Natural killer cell (primary cell): Measurements from ENCODE around the gene SNAPC1. TPM values are rescaled to one million over a fixed set of nuclear protein-coding genes. Genes with fewer than 3 reads are reported as not detected.

Experiments used
- ATAC-seq, 3 donors: fragments of 150-1000 bp in 2 of 3; fragments of 200-7000 bp in 1 of 3; cut with Tn5 transposase; 1 replicate in 1 of 3; 2 replicates in 2 of 3; pipeline ENCODE4 v1.10.0; 2021; ENCODE audit warnings: mild to moderate bottlenecking in 2 of 3, moderate library complexity in 2 of 3
- DNase-seq, 2 donors: peaks; one replicate each; pipeline versions ENCODE4 v3.0.0 to v3.0.0-alpha.2; 2013 to 2021; ENCODE audit warnings: mixed read lengths in 1 of 2
- H3K27ac ChIP-seq: one replicate; pipeline ENCODE4 v1.5.1; 2013; ENCODE audit warnings: mild to moderate bottlenecking, low read length
- H3K27me3 ChIP-seq: one replicate; pipeline ENCODE4 v1.6.1; 2013; ENCODE audit warnings: low read length; ENCODE audit not compliant: control insufficient read depth, insufficient read depth
- H3K36me3 ChIP-seq: one replicate; pipeline ENCODE4 v1.6.1; 2013; ENCODE audit warnings: low read length; ENCODE audit not compliant: control insufficient read depth, insufficient read depth
- H3K4me1 ChIP-seq: one replicate; pipeline ENCODE4 v1.6.1; 2013; ENCODE audit warnings: low read length; ENCODE audit not compliant: control insufficient read depth, insufficient read depth
- H3K4me3 ChIP-seq: one replicate; pipeline ENCODE4 v1.5.1; 2013; ENCODE audit warnings: low read length
- H3K9me3 ChIP-seq: one replicate; pipeline ENCODE4 v1.6.1; 2013; ENCODE audit warnings: low read length; ENCODE audit not compliant: control insufficient read depth, insufficient read depth
- H3K27ac Mint-ChIP-seq, 2 donors: one replicate each; pipeline ENCODE4 v1.8.0; 2022; ENCODE audit warnings: mild to moderate bottlenecking in 2 of 2, mixed read lengths in 2 of 2, moderate library complexity in 1 of 2
- H3K27me3 Mint-ChIP-seq, 2 donors: one replicate each; pipeline ENCODE4 v1.8.0; 2022; ENCODE audit warnings: low read depth in 2 of 2, mixed read lengths in 2 of 2
- H3K36me3 Mint-ChIP-seq: one replicate; pipeline ENCODE4 v1.8.0; 2022; ENCODE audit warnings: mixed read lengths
- H3K4me1 Mint-ChIP-seq, 2 donors: one replicate each; pipeline ENCODE4 v1.8.0; 2022; ENCODE audit warnings: mixed read lengths in 2 of 2
- H3K4me3 Mint-ChIP-seq: one replicate; pipeline ENCODE4 v1.8.0; 2022; ENCODE audit warnings: mild to moderate bottlenecking, moderate library complexity, mixed read lengths
- H3K9me3 Mint-ChIP-seq, 2 donors: one replicate each; pipeline ENCODE4 v1.8.0; 2022; ENCODE audit warnings: mixed read lengths in 2 of 2
- CTCF ChIP-seq: fragments of 200-600 bp; IDR thresholded peaks from one replicate; pipeline ENCODE4 v1.8.0; 2022; ENCODE audit warnings: antibody characterized with exemption
- intact Hi-C: fragments of 100-400 bp; cut with micrococcal nuclease; formaldehyde crosslinking; loops from one replicate; pipeline ENCODE4 v1.14.2; 2022
- total RNA-seq, 4 donors: library from RNA; stranded (reverse); fragments of 120-200 nt in 1 of 4; gene quantifications; one replicate each; pipeline versions ENCODE4 v1.2.3 to v1.2.4, GENCODE V29; 2013 to 2022

The SNAPC1 gene
- total RNA-seq, 3 donors from 2014 or later (not counting 1 experiment from before 2014, with no cell fraction given), result 2.2 to 2.4 (median 2.2) TPM

GRCh38 chr14:61841145-61841544, 78.9 kb downstream of the SNAPC1 start:
- Mint-ChIP-seq H3K4me3 (no peak overlapping the region), H3K4me1 (no peaks in the 10 kb centered on the region), H3K27me3 (peaks cover 12 to 19% of the 10 kb centered on the region in 2 donors), H3K27ac (no peak overlapping the region), H3K36me3 (no peaks in the 10 kb centered on the region), H3K9me3 (no peaks in the 10 kb centered on the region)
- H3K36me3 ChIP-seq, result no peaks in the 10 kb centered on the region
- DNase-seq (no peak), ATAC-seq (no peak)
- H3K4me3 ChIP-seq, result no peak overlapping the region
- H3K9me3 ChIP-seq, result no peaks in the 10 kb centered on the region
- H3K27me3 ChIP-seq, result no peaks in the 10 kb centered on the region
- intact Hi-C loops, result no loop called here
- no peak overlapping the region for H3K27ac ChIP-seq
- H3K4me1 ChIP-seq, result no peaks in the 10 kb centered on the region
- no peak for TF ChIP-seq CTCF

Other genes starting within 250 kb of the SNAPC1 start
- 100 to 1,000 TPM; 174 to 184 (median 177) TPM for gene HIF1A, start 66.9 kb upstream of the SNAPC1 start, total RNA-seq
- under 1 TPM in 2 of 3 donors, not detected in 1; 0.02 to 0.03 TPM for gene SYT16, start 50.3 kb downstream of the SNAPC1 start, total RNA-seq